HepG2 (cell line): ENCODE measurements around the gene APPBP2. TPM values are rescaled to one million over a fixed set of nuclear protein-coding genes. Genes with fewer than 3 reads are reported as not detected.
A peak's percentile ranks its signal among the peaks of the same experiment; 100 is the strongest.

Experiments
- ASH2L ChIP-seq: fragments of 300-600, 200-600 bp; sonication (generic); IDR thresholded peaks from 2 replicates; pipeline ENCODE4 v1.7.0; 2017; ENCODE audit warnings: low read depth, mild to moderate bottlenecking, moderate library complexity, mixed read lengths, low read length; ENCODE audit not compliant: insufficient read length
- FOSL1 ChIP-seq: sonication (generic); formaldehyde crosslinking; IDR thresholded peaks from 2 replicates; pipeline ENCODE4 v1.9.0; 2021; ENCODE audit warnings: missing genetic modification reagents, borderline replicate concordance
- GATAD2A ChIP-seq: IDR thresholded peaks from 2 replicates; pipeline ENCODE4 v1.6.1; 2016
- HBP1 ChIP-seq: IDR thresholded peaks from 2 replicates; pipeline ENCODE4 v1.6.1; 2016; ENCODE audit warnings: low read depth, control low read depth
- HMG20A ChIP-seq: IDR thresholded peaks from 2 replicates; pipeline ENCODE4 v1.6.1; 2016; ENCODE audit warnings: borderline replicate concordance
- KLF12 ChIP-seq: sonication (generic); formaldehyde crosslinking; IDR thresholded peaks from 2 replicates; pipeline ENCODE4 v1.4.0; 2020; ENCODE audit warnings: missing genetic modification reagents, borderline replicate concordance
- KLF16 ChIP-seq, 2 experiments: sonication (generic) in 1 of 2; formaldehyde crosslinking in 1 of 2; IDR thresholded peaks; 2 replicates each; pipeline versions ENCODE4 v1.6.1 to v1.8.0; 2016 to 2023; ENCODE audit warnings: missing genetic modification reagents in 2 of 2, missing compliant biosample characterization in 1 of 2
- MED13 ChIP-seq: sonication (generic); formaldehyde crosslinking; IDR thresholded peaks from 2 replicates; pipeline ENCODE4 v1.5.0; 2020; ENCODE audit warnings: missing genetic modification reagents
- NFKBIZ ChIP-seq: IDR thresholded peaks from 2 replicates; pipeline ENCODE4 v1.6.1; 2018; ENCODE audit warnings: missing genetic modification reagents, missing compliant biosample characterization
- POLR2AphosphoS5 ChIP-seq: IDR thresholded peaks from 2 replicates; pipeline ENCODE4 v1.6.1; 2012; ENCODE audit warnings: low read depth, low read length
- TAF15 ChIP-seq: fragments of 200-400 bp; formaldehyde crosslinking; IDR thresholded peaks from one replicate; pipeline ENCODE4 v1.6.1; 2018; ENCODE audit warnings: mild to moderate bottlenecking, low read depth, low read length; ENCODE audit not compliant: poor library complexity, severe bottlenecking
- TBL1XR1 ChIP-seq: fragments of 150-350 bp; IDR thresholded peaks from 2 replicates; pipeline ENCODE4 v1.6.1; 2014; ENCODE audit warnings: borderline replicate concordance, low read length; ENCODE audit not compliant: partially characterized antibody
- TMF1 ChIP-seq: sonication (generic); formaldehyde crosslinking; IDR thresholded peaks from 2 replicates; pipeline ENCODE4 v1.8.1; 2022; ENCODE audit warnings: low read depth, missing genetic modification reagents
- YEATS4 ChIP-seq: sonication (generic); formaldehyde crosslinking; IDR thresholded peaks from 2 replicates; pipeline ENCODE4 v1.4.0; 2020; ENCODE audit warnings: missing genetic modification reagents, borderline replicate concordance
- ZNF274 ChIP-seq: sonication (generic); formaldehyde crosslinking; IDR thresholded peaks from 2 replicates; pipeline ENCODE4 v1.5.1; 2020; ENCODE audit warnings: mild to moderate bottlenecking, missing genetic modification reagents
- ZNF570 ChIP-seq: sonication (generic); formaldehyde crosslinking; IDR thresholded peaks from 2 replicates; pipeline ENCODE4 v1.4.0; 2020; ENCODE audit warnings: mild to moderate bottlenecking, missing genetic modification reagents, borderline replicate concordance
- ZNF761 ChIP-seq: sonication (generic); formaldehyde crosslinking; conservative IDR thresholded peaks from 2 replicates; pipeline ENCODE4 v1.4.0; 2020; ENCODE audit warnings: mild to moderate bottlenecking, missing genetic modification reagents
- ZNF816 ChIP-seq: sonication (generic); formaldehyde crosslinking; IDR thresholded peaks from 2 replicates; pipeline ENCODE4 v1.8.0; 2022; ENCODE audit warnings: missing genetic modification reagents, mild to moderate bottlenecking, borderline replicate concordance
- ZSCAN30 ChIP-seq: sonication (generic); formaldehyde crosslinking; IDR thresholded peaks from 2 replicates; pipeline ENCODE4 v1.5.0; 2020; ENCODE audit warnings: mild to moderate bottlenecking, missing genetic modification reagents
- polyA plus RNA-seq, 8 experiments: library from polyadenylated mRNA; depleted of rRNA in 3 of 8; stranded (reverse) in 7 of 8; unstranded in 1 of 8; fragments of >200 nt; fragmentation: Illumina TruSeq in 4 of 8; extraction: Trizol in 4 of 8; gene quantifications; 2 replicates each; pipeline versions ENCODE4 v1.2.1 to v1.2.3, GENCODE V29; 2011 to 2016; ENCODE audit warnings: low read depth in 4 of 8, missing spikeins in 1 of 8, mixed read lengths in 1 of 8; ENCODE audit not compliant: insufficient read depth in 1 of 8
- total RNA-seq, 5 experiments: library from RNA; depleted of rRNA; stranded (reverse); fragments of >200 nt; fragmentation: Illumina TruSeq; extraction: Trizol; gene quantifications; 2 replicates each; pipeline ENCODE4 v1.2.3, GENCODE V29; 2016; ENCODE audit warnings: low read depth in 1 of 5
- TF ChIP-seq, protein P1 (sequence below): sonication (generic); formaldehyde crosslinking; conservative IDR thresholded peaks from 2 replicates; pipeline ENCODE4 v1.5.0; 2020; ENCODE audit warnings: missing genetic modification reagents
- TF ChIP-seq, protein P2 (sequence below): sonication (generic); formaldehyde crosslinking; IDR thresholded peaks from 2 replicates; pipeline ENCODE4 v1.9.0; 2021; ENCODE audit warnings: missing genetic modification reagents, mild to moderate bottlenecking, borderline replicate concordance
- TF ChIP-seq, protein P3 (sequence below): sonication (generic); formaldehyde crosslinking; IDR thresholded peaks from 2 replicates; pipeline ENCODE4 v1.8.1; 2023; ENCODE audit warnings: mild to moderate bottlenecking, missing genetic modification reagents

The APPBP2 gene
- total and polyA plus RNA-seq, 2 of the 13 experiments (the other 11 are each of a cell fraction or from before 2014, with no cell fraction given) = 17.5 to 45.8 TPM

GRCh38 chr17:60442271-60443173, 83.5 kb downstream of the APPBP2 start (continued):
- TF ChIP-seq, protein P1, sequence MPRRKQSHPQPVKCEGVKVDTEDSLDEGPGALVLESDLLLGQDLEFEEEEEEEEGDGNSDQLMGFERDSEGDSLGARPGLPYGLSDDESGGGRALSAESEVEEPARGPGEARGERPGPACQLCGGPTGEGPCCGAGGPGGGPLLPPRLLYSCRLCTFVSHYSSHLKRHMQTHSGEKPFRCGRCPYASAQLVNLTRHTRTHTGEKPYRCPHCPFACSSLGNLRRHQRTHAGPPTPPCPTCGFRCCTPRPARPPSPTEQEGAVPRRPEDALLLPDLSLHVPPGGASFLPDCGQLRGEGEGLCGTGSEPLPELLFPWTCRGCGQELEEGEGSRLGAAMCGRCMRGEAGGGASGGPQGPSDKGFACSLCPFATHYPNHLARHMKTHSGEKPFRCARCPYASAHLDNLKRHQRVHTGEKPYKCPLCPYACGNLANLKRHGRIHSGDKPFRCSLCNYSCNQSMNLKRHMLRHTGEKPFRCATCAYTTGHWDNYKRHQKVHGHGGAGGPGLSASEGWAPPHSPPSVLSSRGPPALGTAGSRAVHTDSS = no peak
- TF ChIP-seq TBL1XR1 = peak; percentile 40
- no peak for TF ChIP-seq POLR2AphosphoS5
- no peak for TF ChIP-seq ZNF570 (CRISPR knock-in tag)
- TF ChIP-seq HBP1 = no peak
- TF ChIP-seq ZNF816 = no peak
- TF ChIP-seq HMG20A (CRISPR knock-in tag) = peak; percentile 48; the same call in 1 of the 2 replicates
- TF ChIP-seq TAF15 = no peak
- TF ChIP-seq FOSL1 (CRISPR knock-in tag) = no peak
- TF ChIP-seq NFKBIZ (CRISPR knock-in tag) = no peak
- no peak for TF ChIP-seq TMF1 (CRISPR knock-in tag)
- no peak for TF ChIP-seq KLF16 (CRISPR knock-in tag; IDR thresholded peaks at IDR 0.05)
- no peak for TF ChIP-seq ZNF761 (CRISPR knock-in tag)
- TF ChIP-seq, protein P2, sequence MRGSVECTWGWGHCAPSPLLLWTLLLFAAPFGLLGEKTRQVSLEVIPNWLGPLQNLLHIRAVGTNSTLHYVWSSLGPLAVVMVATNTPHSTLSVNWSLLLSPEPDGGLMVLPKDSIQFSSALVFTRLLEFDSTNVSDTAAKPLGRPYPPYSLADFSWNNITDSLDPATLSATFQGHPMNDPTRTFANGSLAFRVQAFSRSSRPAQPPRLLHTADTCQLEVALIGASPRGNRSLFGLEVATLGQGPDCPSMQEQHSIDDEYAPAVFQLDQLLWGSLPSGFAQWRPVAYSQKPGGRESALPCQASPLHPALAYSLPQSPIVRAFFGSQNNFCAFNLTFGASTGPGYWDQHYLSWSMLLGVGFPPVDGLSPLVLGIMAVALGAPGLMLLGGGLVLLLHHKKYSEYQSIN = no peak
- TF ChIP-seq ZNF274 = no peak
- no peak for TF ChIP-seq GATAD2A (CRISPR knock-in tag)
- TF ChIP-seq MED13 (CRISPR knock-in tag) = no peak
- TF ChIP-seq YEATS4 (CRISPR knock-in tag) = no peak
- TF ChIP-seq KLF12 (CRISPR knock-in tag) = no peak
- TF ChIP-seq ZSCAN30 (CRISPR knock-in tag) = no peak
- TF ChIP-seq, protein P3, sequence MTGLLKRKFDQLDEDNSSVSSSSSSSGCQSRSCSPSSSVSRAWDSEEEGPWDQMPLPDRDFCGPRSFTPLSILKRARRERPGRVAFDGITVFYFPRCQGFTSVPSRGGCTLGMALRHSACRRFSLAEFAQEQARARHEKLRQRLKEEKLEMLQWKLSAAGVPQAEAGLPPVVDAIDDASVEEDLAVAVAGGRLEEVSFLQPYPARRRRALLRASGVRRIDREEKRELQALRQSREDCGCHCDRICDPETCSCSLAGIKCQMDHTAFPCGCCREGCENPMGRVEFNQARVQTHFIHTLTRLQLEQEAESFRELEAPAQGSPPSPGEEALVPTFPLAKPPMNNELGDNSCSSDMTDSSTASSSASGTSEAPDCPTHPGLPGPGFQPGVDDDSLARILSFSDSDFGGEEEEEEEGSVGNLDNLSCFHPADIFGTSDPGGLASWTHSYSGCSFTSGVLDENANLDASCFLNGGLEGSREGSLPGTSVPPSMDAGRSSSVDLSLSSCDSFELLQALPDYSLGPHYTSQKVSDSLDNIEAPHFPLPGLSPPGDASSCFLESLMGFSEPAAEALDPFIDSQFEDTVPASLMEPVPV (CRISPR knock-in tag) = no peak
- no peak for TF ChIP-seq ASH2L
